Measurements from ENCODE around the gene ZNF148.

ZNF148 gene

DNA sequence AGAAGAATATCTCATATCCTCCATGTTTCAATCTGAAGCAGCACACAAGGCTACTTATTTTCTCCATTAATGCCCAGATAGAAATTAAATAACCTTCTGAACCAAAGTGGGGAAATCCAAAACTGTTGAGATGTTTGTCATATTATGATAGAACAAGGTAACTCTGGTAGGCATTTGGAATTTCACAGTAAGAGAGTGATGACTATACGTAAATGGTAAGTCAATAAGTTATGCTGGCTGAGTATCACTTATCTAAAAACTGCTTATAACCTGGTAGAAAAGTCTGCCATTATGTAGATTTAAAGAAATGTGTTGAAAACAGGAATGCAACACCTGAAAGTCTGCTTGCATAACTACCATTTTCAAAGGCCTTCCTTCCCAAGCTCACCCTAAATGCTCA is 145.4 kb downstream of the ZNF148 start:
- DNase-seq (ENCODE audit: low read depth in 2 of 3, low spot score in 1 of 3), result no peak

DNA sequence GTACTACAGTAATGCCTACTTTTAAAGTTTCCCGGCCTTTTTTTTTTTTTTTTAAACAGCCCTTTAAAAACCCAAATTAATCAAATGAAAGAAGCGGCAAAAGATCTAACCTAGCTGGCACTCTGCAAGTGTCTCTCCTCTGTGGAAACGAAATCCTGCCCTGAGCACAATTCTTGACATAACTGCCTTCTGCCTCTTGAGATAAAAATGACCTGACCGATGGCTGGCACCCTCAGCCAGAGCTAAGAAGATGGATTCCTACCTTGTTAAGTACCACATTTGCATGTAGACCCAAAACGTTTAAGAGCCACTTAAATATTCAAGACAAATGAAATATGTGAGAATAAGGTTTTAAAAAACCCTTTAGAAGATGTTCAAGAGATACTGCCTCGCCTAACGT is 146.0 kb downstream of the ZNF148 start:
- DNase-seq (ENCODE audit: low read depth in 2 of 3, low spot score in 1 of 3), result no peak

DNA sequence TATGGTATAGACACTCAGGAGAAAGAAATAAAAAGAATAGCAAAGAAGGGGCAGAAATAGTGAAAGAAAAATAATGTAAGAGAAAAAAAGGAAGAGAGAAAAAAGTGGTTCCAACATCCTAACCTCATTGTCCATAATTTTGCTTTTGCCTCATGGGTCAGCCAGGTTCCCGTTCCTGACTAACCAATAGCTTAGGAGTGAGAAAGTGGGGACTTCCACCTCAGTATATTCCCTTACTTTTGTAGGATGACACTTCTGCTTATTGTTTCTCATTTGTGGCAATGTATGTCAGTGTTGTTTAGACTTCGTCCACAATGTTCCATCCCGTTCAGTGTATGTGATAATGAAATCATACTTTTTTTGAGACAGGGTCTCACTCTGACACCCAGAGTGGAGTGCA is 153.3 kb downstream of the ZNF148 start:
- no peak for DNase-seq (ENCODE audit: low read depth in 2 of 3, low spot score in 1 of 3)

DNA sequence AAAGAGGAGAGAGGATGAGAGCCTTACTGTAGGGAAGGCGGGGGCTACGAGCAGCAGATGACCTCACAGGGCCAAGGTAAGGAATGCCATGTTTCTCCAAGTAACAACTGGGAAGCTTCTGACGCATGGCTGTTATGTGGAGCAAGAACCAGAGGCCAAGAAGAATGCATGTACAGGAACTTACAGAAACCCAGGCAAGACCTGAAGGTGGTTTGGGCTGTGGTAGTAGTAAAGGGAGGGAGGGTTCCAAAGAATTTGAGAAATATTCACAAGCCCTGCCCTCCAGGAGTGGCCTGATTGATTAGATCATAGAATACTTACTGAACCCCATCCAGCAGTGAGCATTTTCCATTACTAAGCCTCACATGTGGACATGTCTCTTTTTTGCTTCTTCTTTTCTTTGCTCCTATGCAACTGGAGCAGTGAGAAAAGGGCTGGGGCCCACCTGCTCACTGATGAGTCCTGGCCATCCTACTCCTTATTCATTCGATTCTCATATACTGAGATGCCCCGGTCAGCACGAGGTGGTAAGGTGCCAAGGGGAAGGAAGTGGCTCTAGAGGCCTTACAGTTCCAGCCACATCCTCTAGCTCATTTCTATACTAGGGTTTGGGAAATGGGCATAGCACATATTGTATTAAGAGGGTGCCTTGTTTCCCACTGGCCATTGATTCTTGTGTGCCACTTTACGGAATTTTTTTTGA is 154.2 kb downstream of the ZNF148 start:
- no peak for DNase-seq (ENCODE audit: low read depth in 2 of 3, low spot score in 1 of 3)

DNA sequence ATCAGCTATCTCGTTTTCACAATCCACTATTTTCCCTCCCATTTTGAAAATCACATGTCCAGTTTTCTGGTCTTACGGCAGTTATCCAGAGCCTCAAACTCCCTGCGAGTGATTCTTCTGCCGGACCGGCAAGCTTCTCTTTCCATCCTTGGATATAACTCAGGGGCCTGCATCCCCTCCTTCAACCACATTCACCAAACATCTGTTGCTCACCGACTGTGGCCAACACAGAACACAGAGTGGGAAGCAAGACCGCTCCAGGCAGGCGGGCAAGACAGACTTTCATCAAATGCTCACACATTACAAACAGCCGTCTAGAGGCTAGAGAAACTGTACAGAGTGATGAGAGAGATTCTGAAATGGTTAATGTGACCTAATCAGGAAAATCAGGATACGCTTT is 154.9 kb downstream of the ZNF148 start:
- no peak for DNase-seq (ENCODE audit: low read depth in 2 of 3, low spot score in 1 of 3)

DNA sequence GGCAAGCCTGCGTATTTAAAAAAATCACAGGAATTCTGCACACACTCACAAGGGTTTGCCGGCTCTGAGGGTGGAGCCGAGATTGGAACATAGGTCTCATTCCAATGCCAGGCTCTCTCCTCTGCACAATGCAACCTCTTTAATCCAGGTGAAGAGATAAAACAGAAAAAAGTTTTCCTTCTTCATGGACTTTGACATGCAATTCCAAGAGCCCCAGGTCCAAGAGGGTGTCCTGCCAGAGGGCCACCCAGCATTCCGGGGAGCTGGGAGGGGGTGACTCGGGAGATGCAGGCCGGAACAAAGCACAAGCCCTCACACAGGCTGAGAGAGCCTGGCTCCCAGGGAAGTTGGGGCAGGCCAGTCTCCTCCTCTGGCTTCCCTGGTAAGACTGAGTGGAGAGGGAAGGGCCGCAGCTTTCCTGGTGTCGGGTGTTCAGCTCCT is 155.8 kb downstream of the ZNF148 start:
- DNase-seq (ENCODE audit: low read depth in 2 of 3, low spot score in 1 of 3), result no peak

DNA sequence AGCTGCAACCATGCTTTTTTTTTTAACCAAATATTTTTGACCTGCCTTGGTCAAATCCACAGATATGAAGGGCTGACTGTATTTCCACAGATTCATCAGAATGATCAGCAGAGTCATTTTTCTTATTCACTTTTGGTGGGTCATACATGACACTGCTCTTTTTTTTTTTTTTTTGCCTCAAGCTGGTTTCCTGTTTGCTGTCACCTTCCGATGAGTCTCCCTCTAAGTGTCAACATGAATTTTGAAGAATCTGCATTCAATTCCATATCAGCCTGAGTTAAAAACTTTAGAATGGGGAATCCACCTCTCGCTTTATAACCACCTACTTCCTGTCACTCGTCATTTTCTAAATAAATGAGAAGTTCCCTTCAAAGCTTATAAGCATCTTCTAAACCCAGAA is 160.4 kb downstream of the ZNF148 start:
- no peak for DNase-seq (ENCODE audit: low read depth in 2 of 3, low spot score in 1 of 3)

DNA sequence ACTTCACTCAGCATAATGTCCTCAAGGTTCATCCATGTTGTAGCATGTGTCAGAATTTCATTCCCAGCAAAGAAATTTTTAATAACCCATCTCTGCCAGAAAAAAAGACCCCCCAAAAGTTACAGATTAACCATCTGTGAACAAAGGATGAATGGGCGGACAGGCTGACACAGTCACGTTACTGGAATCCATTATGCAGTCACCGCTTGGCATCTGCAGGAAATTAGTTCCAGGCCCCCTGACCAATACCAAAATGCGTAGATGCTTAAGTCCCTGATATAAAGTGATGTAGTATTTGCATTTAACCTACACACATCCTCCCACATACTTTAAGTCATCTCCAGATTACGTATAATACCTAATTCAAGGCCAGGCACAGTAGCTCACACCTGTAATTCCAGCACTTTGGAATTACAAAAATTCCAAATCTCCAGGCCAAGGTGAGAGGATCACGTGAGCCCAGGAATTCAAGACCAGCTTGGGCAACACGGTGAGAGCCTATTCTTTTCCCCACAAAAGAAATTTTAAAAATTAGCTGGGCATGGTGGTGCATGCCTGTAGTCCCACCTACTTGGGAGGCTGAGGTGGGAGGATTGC is 161.1 kb downstream of the ZNF148 start:
- no peak for DNase-seq (ENCODE audit: low read depth in 2 of 3, low spot score in 1 of 3)

DNA sequence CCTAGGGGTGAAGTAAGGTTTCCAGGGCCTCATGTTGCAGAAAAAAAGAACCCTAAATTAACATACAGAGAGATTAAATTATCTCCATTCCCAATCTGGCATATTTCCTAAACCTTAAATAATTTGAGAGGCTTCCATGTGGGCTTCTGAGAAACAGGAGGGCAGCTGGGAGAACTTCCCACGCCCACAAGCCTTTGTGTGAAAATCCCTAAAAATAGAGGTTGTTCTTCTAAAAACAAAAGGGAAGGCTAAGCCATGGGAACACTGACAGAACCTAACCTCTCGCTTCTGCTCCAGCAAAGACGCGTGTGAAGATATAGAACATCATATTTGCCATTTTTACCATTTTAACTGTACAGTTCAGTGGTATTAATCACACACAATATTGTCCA is 161.8 kb downstream of the ZNF148 start:
- no peak for DNase-seq (ENCODE audit: low read depth in 2 of 3, low spot score in 1 of 3)

DNA sequence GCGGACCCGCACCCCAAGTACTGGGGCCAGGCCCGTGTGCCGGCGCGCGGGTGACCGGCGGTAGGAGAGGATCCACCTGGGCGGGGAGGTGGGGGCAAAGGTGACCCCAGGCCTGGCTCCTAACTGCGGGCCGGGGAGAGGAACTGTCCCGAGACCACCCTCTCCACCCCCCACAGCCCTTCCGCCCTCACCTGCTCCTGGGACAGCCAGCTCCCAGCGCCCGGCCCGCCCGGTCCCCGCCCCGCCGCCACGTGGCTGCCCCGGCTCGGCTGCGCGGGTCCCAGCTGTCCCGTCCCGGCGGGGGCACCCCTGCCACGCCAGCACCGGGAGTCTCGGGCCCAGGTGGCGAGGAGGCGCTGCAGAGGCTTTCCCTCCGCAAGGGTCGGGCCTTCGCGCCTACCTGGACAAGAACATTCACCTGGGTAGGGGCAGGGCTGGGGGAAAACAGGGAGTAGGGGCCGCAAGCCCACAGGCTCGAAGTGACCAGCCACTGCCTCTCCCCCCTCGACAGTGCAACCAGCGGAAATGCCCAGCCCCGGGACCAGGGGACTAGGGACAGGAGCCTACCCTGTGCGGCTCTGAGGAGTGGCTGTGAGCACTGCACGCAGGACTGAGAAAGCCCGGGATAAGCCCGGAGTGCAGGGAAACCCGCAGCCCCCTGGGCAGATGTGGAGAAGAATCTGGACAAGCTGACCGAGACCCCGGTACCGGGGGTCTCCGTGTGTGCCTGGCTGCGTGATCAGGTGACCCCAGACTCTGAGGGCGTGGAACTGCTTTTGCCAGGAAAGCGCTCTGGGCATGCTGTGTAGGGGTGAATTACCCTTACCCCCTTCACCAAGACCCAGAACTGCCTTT is 162.4 kb downstream of the ZNF148 start, which contains the start of gene SLC12A8:
Gene SLC12A8 (minus strand): TSS at position 240 of the 855 bp plus-strand sequence. CDS start 1,399 bp downstream, outside the sequence.
- DNase-seq (ENCODE audit: low read depth in 2 of 3, low spot score in 1 of 3), result no peak

DNA sequence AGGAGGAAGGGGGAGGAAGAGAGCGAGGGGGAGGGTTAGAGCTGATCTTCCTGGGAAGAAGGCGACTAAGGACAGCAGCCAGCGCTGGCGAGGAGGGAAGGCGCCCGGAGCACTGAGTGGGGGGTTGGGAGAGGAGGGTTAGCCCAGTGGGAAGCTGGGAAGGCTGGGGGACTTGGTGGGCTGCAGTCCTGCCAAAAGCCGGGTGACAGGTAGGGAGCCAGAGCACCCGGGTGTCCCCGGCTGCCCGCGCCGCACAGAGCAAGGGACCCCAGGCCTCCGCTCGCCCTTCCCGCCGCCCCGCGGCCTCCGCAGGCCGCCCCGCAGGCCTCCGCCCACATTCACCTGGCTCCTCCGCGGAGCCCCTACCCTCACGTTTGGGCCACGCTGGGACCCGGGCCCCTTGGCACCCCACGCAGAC is 163.0 kb downstream of the ZNF148 start:
- DNase-seq (ENCODE audit: low read depth in 2 of 3, low spot score in 1 of 3), result no peak

DNA sequence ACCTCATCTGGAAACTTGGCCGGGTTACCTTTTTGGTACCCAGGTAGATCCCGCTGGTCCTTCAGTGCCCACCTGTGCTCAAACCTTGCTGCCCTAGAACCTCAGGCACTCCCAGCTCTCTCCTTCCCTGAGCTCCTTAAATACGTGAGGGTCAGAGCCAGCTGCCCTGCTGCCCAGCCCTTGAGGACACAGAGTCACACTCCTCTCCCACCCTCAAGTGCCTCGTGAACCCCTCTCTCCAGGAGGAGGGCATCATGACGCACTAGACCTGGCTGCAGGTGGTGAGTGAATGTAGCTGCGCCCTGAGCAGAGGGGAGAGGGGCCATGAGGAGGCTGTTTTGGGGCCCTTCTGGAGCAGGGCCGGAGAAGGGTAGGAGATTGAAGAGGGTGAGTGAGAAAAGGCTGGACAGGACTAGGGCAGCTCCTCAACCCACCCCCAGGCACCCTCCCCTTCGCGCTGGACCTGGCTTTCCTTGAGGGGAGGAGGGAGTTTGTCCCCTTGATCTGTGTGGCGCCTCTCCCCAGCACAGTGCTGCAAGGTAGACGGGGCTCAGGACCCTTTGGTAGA is 163.5 kb downstream of the ZNF148 start:
- no peak for DNase-seq (ENCODE audit: low read depth in 2 of 3, low spot score in 1 of 3)

DNA sequence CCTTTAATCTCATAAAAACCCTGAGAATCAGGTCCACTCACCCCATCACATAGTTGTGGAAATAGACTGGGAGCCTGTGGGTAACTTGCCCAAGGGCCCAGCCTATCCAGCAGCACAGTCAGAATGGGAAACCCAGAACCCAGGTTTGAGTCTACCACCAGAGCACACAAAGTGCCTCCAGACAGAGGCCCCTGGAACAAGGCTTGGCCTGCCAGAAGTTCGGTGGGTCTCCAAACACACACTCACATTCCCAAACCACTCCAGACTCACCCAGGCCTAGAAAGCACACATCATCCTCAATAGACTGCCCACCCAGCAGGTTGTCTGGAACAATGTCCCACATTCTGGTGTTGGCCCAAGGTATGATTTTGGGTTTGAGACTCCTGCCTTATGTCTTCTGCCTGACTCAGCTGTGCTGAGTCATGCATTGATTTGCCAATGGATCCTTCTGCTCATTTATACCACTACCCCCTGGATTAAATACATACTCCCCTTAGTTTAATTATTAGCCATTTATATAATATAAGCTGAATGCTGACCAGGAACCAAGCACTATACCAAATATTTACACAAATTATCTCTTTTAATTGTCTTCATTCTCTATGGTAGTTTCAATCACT is 167.1 kb downstream of the ZNF148 start:
- DNase-seq (ENCODE audit: low read depth in 2 of 3, low spot score in 1 of 3), result no peak

DNA sequence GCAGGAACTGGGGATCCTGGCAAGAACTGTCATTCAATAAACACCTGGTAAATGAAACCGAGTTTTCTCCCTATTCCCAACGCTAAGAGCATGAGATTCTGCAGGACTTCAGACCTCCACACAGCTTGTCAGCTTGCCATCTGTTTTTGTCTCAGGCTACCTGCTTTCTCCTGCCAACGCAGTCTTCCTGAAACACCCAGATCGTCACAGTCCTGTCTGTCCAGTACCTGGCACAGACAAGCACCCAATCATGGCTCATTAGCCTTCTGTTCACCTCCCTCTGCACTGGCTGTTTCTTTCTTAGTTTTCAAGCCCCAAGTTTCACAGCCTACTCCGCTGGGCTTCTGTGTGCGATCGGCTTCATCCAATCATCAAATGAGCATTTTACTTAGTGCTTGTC is 167.6 kb downstream of the ZNF148 start:
- DNase-seq (ENCODE audit: low read depth in 2 of 3, low spot score in 1 of 3), result no peak

DNA sequence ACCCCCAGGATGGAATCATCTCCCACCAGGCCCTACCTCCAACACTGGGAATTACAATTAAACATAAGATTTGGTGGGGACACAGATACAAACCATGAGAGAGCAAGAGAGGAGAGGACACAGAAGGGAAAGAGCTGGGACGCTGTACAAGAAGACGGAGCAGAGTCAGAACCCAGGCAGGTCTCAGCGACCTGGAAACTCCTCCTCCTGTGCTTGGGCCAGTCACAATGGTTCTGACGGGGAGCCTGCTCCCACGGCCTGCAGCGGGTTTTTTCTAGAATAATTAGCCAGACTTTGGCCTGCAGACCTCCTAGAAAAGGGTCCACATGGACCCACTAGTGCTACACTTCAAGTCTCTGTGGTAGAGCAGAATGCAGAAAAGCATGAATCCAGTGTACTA is 168.2 kb downstream of the ZNF148 start:
- DNase-seq (ENCODE audit: low read depth in 2 of 3, low spot score in 1 of 3), result no peak

DNA sequence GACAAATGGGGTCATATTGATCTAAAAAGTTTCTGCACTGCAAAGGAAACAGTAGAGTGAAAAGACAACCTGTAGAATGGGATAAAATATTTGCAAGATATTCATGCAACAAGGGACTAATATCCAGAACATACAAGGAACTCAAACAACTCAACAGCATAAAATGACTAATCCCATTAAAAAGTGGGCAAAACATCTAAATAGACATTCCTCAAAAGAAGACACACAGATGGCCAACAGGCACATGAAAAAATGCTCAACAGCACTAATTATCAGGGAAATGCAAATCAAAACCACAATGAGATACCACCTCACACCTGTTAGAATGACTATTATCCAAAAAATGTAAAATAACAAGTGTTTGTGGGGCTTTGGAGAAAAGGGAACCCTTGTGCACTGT is 171.4 kb downstream of the ZNF148 start:
- no peak for DNase-seq (ENCODE audit: low read depth in 2 of 3, low spot score in 1 of 3)

DNA sequence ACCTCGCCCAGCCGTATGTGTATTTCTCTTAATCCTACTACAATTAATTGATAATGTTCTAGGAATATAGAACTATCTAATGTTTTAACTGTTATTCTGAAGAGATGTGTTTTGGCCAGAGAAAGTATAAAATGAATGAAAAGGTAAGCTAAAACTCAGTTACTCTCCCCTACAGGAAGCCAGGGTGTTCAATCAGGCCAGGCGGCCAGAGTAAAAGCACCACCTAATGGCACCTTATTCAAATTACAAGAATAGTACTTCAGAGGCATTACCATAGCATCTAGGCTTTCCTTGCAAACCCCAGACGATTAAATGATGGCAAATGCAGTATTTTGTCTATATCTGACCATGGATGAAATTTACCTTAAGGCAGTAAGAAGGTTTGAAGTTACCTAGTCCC is 172.9 kb downstream of the ZNF148 start:
- no peak for DNase-seq (ENCODE audit: low read depth in 2 of 3, low spot score in 1 of 3)

DNA sequence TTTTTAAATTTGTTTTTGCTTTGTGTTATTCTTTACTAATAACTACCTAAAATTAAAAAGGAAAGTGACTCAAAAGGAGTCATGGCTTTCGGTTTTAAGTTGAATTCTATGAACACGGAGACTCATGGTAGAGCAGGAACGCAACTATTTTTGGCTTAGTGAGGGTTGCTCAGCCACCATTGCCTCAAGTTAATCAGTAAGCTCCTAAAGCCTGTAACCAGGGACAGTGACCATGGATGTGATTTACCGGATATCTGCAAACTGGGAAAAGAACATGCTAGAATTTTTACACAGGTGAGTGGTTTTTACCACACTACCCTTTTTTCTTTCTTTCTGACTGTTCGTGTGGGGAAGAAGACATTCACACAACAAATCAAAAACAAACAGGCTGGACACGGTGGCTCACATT is 174.4 kb downstream of the ZNF148 start:
- DNase-seq (ENCODE audit: low read depth in 2 of 3, low spot score in 1 of 3), result no peak

DNA sequence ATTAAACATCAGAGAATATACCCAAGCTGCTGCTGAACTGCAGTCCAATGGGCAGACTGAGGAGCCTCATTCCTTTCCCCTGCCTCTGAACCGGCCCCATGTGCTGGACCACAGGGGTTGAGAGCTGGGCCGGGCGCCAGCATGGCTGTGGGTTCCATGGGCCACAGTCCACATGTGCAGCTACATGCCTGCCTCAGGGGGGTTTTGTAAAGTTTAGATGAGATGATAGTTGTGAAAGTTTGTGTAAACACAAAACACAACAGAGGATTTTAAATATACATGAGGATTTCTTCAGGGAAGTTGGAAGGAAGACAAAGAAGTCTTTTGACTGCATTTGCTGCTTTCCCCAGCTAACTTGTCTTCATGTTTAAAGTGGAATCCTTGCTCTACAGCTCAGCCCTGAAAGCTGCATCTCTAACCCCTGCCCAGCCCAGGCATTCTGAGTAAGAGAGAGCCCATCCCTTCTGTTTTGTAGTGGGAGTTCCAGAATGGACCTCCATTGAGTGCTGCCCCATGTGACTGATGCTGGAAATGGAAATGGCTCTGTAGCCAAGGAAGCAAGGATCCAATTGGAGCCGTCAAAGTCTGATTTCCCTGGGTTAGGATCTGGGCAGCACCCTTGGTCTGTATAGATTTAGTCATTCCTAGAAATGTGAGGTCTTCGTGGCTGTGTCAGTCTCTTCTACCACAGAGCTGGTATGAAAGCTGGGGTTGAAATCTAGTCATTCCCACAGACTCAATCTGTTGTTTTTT is 180.1 kb downstream of the ZNF148 start:
- no peak for DNase-seq (ENCODE audit: low read depth in 2 of 3, low spot score in 1 of 3)

DNA sequence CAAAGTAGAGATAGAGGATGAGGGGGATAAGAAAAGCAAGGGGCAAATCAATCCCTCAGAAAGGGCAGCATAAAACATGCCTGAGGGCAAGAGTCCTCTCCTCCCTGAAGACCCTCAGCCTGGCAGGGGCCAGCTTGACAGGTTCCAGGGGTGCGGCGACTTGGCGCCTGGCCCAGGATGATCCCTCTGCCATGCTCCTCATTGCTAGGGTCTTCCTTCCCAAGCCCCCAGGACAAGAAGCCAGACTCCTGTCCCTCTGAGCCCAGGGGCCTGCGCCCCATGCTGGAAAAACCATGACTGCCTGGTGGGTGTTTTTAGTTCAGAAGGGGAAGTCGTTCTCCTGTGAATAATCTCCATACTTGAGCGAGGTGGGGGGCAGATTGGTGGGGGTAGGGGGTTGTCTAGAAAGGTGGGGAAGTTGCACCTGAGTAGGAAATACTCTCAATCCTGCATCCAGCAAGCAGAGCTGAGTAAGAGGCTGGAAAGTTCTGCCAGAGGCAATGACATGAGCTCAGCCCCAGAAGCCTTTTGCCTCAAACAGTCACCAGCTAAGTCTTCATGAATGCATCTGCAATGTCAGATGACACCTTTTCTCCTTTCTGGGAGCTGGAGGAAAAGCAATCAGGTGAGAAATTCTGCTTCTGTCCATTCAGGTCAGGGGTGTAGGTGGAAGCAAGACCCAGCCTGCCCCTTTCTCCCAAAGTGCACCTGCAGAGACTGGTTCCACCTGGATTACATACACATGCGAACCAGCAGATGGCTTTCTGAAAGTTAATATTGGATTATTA is 180.9 kb downstream of the ZNF148 start:
- no peak for DNase-seq (ENCODE audit: low read depth in 2 of 3, low spot score in 1 of 3)
